Liver (tissue), 9 donors: ENCODE measurements around the gene DPP4. TPM values are rescaled to one million over a fixed set of nuclear protein-coding genes. Genes with fewer than 3 reads are reported as not detected.

Source experiments
- DNase-seq: peaks from one replicate; pipeline ENCODE4 v3.0.0-alpha.2; 2017; ENCODE audit warnings: low spot score
- H3K27ac ChIP-seq, 2 donors: one replicate each; pipeline ENCODE4 v1.7.0; 2013; ENCODE audit warnings: inconsistent platforms in 2 of 2, low read length in 2 of 2, control low read depth in 1 of 2, low read depth in 1 of 2, mild to moderate bottlenecking in 1 of 2
- H3K27me3 ChIP-seq, 4 donors: one replicate each; pipeline versions ENCODE4 v1.6.1 to v1.7.0; 2013; ENCODE audit warnings: low read length in 3 of 4, inconsistent platforms in 1 of 4, mild to moderate bottlenecking in 1 of 4, moderate library complexity in 1 of 4; ENCODE audit not compliant: control insufficient read depth in 4 of 4, insufficient read depth in 4 of 4
- H3K36me3 ChIP-seq, 4 donors: one replicate each; pipeline versions ENCODE4 v1.6.1 to v1.7.0; 2013; ENCODE audit warnings: low read length in 3 of 4, mild to moderate bottlenecking in 3 of 4, low read depth in 1 of 4, moderate library complexity in 1 of 4; ENCODE audit not compliant: control insufficient read depth in 4 of 4, insufficient read depth in 3 of 4
- H3K4me1 ChIP-seq, 4 donors: one replicate each; pipeline versions ENCODE4 v1.6.1 to v1.7.0; 2013; ENCODE audit warnings: low read length in 3 of 4, mild to moderate bottlenecking in 3 of 4, moderate library complexity in 1 of 4; ENCODE audit not compliant: control insufficient read depth in 4 of 4, insufficient read depth in 4 of 4
- H3K4me3 ChIP-seq, 3 donors: one replicate each; pipeline versions ENCODE4 v1.6.1 to v1.7.0; 2013; ENCODE audit warnings: low read length in 3 of 3, control low read depth in 1 of 3, low read depth in 1 of 3, mild to moderate bottlenecking in 1 of 3
- H3K9ac ChIP-seq, 2 donors: one replicate each; pipeline ENCODE4 v1.7.0; 2013; ENCODE audit warnings: low read length in 2 of 2, mild to moderate bottlenecking in 2 of 2, moderate library complexity in 2 of 2, control low read depth in 1 of 2, low read depth in 1 of 2
- H3K9me3 ChIP-seq, 4 donors: one replicate each; pipeline versions ENCODE4 v1.6.1 to v1.7.0; 2013; ENCODE audit warnings: low read length in 3 of 4; ENCODE audit not compliant: control insufficient read depth in 4 of 4
- ATF3 ChIP-seq: IDR thresholded peaks from 2 replicates; pipeline ENCODE4 v1.6.1; 2016; ENCODE audit warnings: antibody characterized with exemption
- CTCF ChIP-seq: fragments of 150-350 bp; IDR thresholded peaks from 2 replicates; pipeline ENCODE4 v1.5.1; 2017; ENCODE audit warnings: improper control_type of control experiment, low read depth, low read length; ENCODE audit not compliant: missing input control
- EGR1 ChIP-seq, 2 donors: IDR thresholded peaks; 2 replicates each; pipeline ENCODE4 v1.6.1; 2016 to 2018; ENCODE audit warnings: antibody characterized with exemption in 2 of 2, low read depth in 2 of 2
- FOXA1 ChIP-seq: IDR thresholded peaks from 2 replicates; pipeline ENCODE4 v1.6.1; 2016; ENCODE audit warnings: antibody characterized with exemption
- FOXA2 ChIP-seq: IDR thresholded peaks from 2 replicates; pipeline ENCODE4 v1.6.1; 2016; ENCODE audit warnings: antibody characterized with exemption
- GABPA ChIP-seq, 2 donors: IDR thresholded peaks in 1 of 2; conservative IDR thresholded peaks in 1 of 2; 2 replicates each; pipeline ENCODE4 v1.6.1; 2016; ENCODE audit warnings: antibody characterized with exemption in 2 of 2, mild to moderate bottlenecking in 1 of 2, moderate library complexity in 1 of 2
- HNF4A ChIP-seq, 2 donors: conservative IDR thresholded peaks; 2 replicates each; pipeline ENCODE4 v1.6.1; 2016; ENCODE audit warnings: antibody characterized with exemption in 2 of 2, mild to moderate bottlenecking in 2 of 2
- HNF4G ChIP-seq: IDR thresholded peaks from 2 replicates; pipeline ENCODE4 v1.6.1; 2016; ENCODE audit warnings: antibody characterized with exemption
- JUND ChIP-seq, 2 donors: IDR thresholded peaks; 2 replicates each; pipeline ENCODE4 v1.6.1; 2016; ENCODE audit warnings: antibody characterized with exemption in 2 of 2
- MAX ChIP-seq: IDR thresholded peaks from 2 replicates; pipeline ENCODE4 v1.6.1; 2016; ENCODE audit warnings: antibody characterized with exemption
- NR2F2 ChIP-seq: IDR thresholded peaks from 2 replicates; pipeline ENCODE4 v1.6.1; 2016; ENCODE audit warnings: antibody characterized with exemption
- RAD21 ChIP-seq, 2 donors: IDR thresholded peaks; 2 replicates each; pipeline ENCODE4 v1.6.1; 2016; ENCODE audit warnings: antibody characterized with exemption in 2 of 2, mild to moderate bottlenecking in 2 of 2
- REST ChIP-seq: IDR thresholded peaks from 2 replicates; pipeline ENCODE4 v1.6.1; 2016; ENCODE audit warnings: antibody characterized with exemption, mild to moderate bottlenecking
- RXRA ChIP-seq, 2 donors: IDR thresholded peaks; 2 replicates each; pipeline ENCODE4 v1.6.1; 2017 to 2018; ENCODE audit warnings: antibody characterized with exemption in 2 of 2, mild to moderate bottlenecking in 1 of 2
- SP1 ChIP-seq: IDR thresholded peaks from 2 replicates; pipeline ENCODE4 v1.6.1; 2018; ENCODE audit warnings: antibody characterized with exemption, mild to moderate bottlenecking
- TAF1 ChIP-seq: conservative IDR thresholded peaks from 2 replicates; pipeline ENCODE4 v1.6.1; 2016; ENCODE audit warnings: antibody characterized with exemption, mild to moderate bottlenecking
- YY1 ChIP-seq: IDR thresholded peaks from 2 replicates; pipeline ENCODE4 v1.6.1; 2016; ENCODE audit warnings: antibody characterized with exemption, mild to moderate bottlenecking
- ZBTB33 ChIP-seq: IDR thresholded peaks from 2 replicates; pipeline ENCODE4 v1.6.1; 2016; ENCODE audit warnings: antibody characterized with exemption
- WGBS: extraction: QIAGEN DNeasy Blood & Tissue Kit; methylation state at CpG from one replicate; pipeline ENCODE4 v1.1.7; 2013; 5-methylcytosine and 5-hydroxymethylcytosine counted together
- polyA plus RNA-seq, 2 donors: library from polyadenylated mRNA; stranded (reverse) in 1 of 2; unstranded in 1 of 2; fragments of 200-250 nt in 1 of 2; fragments of >200 nt in 1 of 2; fragmentation: Nextera tagmentation in 1 of 2; extraction: Ambion mirVana in 1 of 2; gene quantifications; one replicate each; pipeline versions ENCODE4 v1.2.1 to v1.2.3, GENCODE V29; 2013 to 2015
- total RNA-seq, 2 donors: library from RNA; depleted of rRNA; stranded (reverse); fragments of >200 nt; gene quantifications; one replicate each; pipeline ENCODE4 v1.2.3, GENCODE V29; 2014
- donor health status: healthy.
- donor health status: healthy.
- donor health status: healthy.
- donor health status: healthy.
- donor health status: healthy.

DPP4 gene
- total and polyA plus RNA-seq, 4 donors, result 9.6 to 30.1 (median 13.5) TPM

- Histone ChIP-seq H3K27ac (no peak overlapping the region), H3K9me3 (no peaks in the 10 kb centered on the region), H3K4me3 (no peak overlapping the region), H3K9ac (no peak overlapping the region), H3K27me3 (no peaks in the 10 kb centered on the region), H3K4me1 (peaks cover 0 to 3% (median 0%) of the 10 kb centered on the region in 4 donors), H3K36me3 (peaks cover 0 to 2% (median under 1%) of the 10 kb centered on the region in 4 donors)
- WGBS, result 78% methylated on average over 5 of the region's 5 CpGs
- DNase-seq, result no peak
- TF ChIP-seq ATF3 (no peak), FOXA2 (no peak), HNF4G (no peak), MAX (no peak), RAD21 (IDR thresholded peaks at IDR 0.05) (no peak), YY1 (no peak), NR2F2 (no peak), REST (no peak), ZBTB33 (no peak), HNF4A (conservative IDR thresholded peaks at IDR 0.05) (no peak), TAF1 (no peak), JUND (IDR thresholded peaks at IDR 0.05) (no peak), FOXA1 (no peak), EGR1 (IDR thresholded peaks at IDR 0.05; ENCODE audit: low read depth in 2 of 2) (no peak), RXRA (IDR thresholded peaks at IDR 0.05) (no peak), GABPA (IDR thresholded peaks at IDR 0.05 in 1 of 2, conservative IDR thresholded peaks at IDR 0.05 in 1 of 2) (no peak), SP1 (no peak), CTCF (no peak)
Measured at GRCh38 chr2:161994761-161995520, 79.1 kb downstream of the DPP4 start.
